HFFc6 (cell line): ENCODE measurements around the gene DYNC1H1. TPM values are rescaled to one million over a fixed set of nuclear protein-coding genes. Genes with fewer than 3 reads are reported as not detected.
"Not testable (repeated sequence)": the region's sequence is repeated elsewhere in the genome, so short reads cannot be mapped to it uniquely, and the experiment has no call there.

Experiments used
- DNase-seq: peaks from one replicate; pipeline ENCODE4 v3.0.0-alpha.2; 2018
- H3K27ac Mint-ChIP-seq: 2 replicates; pipeline ENCODE4 v1.8.0; 2020; ENCODE audit warnings: mild to moderate bottlenecking, mixed read lengths
- H3K27me3 Mint-ChIP-seq: 2 replicates; pipeline ENCODE4 v1.8.0; 2021; ENCODE audit warnings: mild to moderate bottlenecking, moderate library complexity, mixed read lengths; ENCODE audit not compliant: insufficient read depth
- H3K36me3 Mint-ChIP-seq: 2 replicates; pipeline ENCODE4 v1.8.0; 2021; ENCODE audit warnings: low read depth, mixed read lengths
- H3K4me1 Mint-ChIP-seq: 2 replicates; pipeline ENCODE4 v1.8.0; 2020; ENCODE audit warnings: low read depth, mixed read lengths
- H3K4me3 Mint-ChIP-seq: 2 replicates; pipeline ENCODE4 v1.8.0; 2020; ENCODE audit warnings: mild to moderate bottlenecking, moderate library complexity, mixed read lengths
- H3K9me3 Mint-ChIP-seq: 2 replicates; pipeline ENCODE4 v1.8.0; 2020; ENCODE audit warnings: mild to moderate bottlenecking, mixed read lengths
- total RNA-seq, 6 experiments: library from RNA; stranded (reverse); fragmentation: NEBNext Ultra II Directional; extraction: Animal tissue kit (Norgen Biotek cat#: 25700); gene quantifications; 2 replicates in 1 of 6; 3 replicates in 5 of 6; pipeline ENCODE4 v1.2.3, GENCODE V29; 2021
- TF ChIP-seq, protein P1 (sequence below): fragments of 200-600 bp; sonication (generic); IDR thresholded peaks from 2 replicates; pipeline ENCODE4 v1.5.0; 2021; ENCODE audit warnings: antibody characterized with exemption, mild to moderate bottlenecking

DYNC1H1 gene
- total RNA-seq, 6 experiments from 2014 or later, result 364 to 643 (median 408) TPM

DNA sequence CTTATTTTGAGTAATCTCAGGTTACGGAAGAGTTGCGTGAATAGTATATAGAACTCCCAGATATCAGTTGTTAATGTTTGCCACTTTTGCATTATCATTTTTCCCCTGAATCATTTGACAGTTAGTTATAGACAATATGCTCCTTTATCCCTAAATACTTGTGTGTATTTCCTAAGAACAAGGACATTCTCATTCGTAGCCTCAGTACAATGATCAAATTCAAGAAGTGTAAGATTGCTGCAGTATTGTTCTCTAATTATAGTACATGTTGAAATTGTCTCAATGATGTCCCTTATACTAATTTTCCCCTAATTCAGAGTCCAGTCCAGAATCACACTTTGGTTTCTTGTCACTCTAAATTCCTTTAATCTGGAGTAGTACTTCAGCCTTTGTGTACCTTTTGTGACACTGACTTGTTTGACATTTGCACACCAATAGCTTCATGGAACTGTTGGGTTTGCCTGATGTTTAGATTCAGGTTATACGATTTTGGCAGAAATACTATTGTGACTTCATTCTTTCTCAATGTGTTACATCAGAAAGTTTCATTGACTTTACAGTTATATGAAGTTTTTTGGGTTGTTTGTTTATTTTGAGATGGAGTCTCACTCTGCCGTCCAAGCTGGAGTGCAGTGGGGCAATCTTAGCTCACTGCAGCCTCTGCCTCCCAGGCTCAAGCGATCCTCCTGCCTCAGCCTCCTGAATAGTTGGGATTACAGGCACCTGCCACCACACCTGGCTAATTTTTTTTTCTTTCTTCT lies 13.1 kb downstream of the DYNC1H1 start:
- H3K4me3 Mint-ChIP-seq, result no peak overlapping the region
- no peaks in the 10 kb centered on the region for H3K27me3 Mint-ChIP-seq
- H3K27ac Mint-ChIP-seq, result peak overlapping the region; percentile 93
- no peaks in the 10 kb centered on the region for H3K9me3 Mint-ChIP-seq
- TF ChIP-seq, protein P1, sequence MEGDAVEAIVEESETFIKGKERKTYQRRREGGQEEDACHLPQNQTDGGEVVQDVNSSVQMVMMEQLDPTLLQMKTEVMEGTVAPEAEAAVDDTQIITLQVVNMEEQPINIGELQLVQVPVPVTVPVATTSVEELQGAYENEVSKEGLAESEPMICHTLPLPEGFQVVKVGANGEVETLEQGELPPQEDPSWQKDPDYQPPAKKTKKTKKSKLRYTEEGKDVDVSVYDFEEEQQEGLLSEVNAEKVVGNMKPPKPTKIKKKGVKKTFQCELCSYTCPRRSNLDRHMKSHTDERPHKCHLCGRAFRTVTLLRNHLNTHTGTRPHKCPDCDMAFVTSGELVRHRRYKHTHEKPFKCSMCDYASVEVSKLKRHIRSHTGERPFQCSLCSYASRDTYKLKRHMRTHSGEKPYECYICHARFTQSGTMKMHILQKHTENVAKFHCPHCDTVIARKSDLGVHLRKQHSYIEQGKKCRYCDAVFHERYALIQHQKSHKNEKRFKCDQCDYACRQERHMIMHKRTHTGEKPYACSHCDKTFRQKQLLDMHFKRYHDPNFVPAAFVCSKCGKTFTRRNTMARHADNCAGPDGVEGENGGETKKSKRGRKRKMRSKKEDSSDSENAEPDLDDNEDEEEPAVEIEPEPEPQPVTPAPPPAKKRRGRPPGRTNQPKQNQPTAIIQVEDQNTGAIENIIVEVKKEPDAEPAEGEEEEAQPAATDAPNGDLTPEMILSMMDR, result no peak
- H3K4me1 Mint-ChIP-seq, result peaks cover 74% of the 10 kb centered on the region
- peaks cover 44% of the 10 kb centered on the region for H3K36me3 Mint-ChIP-seq
- no peak for DNase-seq

DNA sequence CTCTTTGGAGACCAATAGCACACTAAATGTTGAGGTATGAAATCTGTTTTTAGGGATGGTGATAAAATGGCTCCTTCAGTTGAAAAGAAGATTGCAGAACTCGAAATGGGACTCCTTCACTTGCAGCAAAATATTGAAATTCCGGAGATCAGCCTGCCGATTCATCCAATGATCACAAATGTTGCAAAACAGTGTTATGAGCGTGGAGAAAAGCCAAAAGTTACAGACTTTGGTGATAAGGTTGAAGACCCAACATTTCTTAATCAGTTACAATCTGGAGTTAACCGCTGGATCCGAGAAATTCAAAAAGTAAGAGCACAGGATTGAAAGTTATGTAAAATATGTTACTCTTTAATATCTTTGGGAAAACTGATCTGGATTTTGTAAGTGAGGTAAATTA lies 15.3 kb downstream of the DYNC1H1 start:
- Mint-ChIP-seq H3K36me3 (peaks cover 50% of the 10 kb centered on the region), H3K9me3 (no peaks in the 10 kb centered on the region), H3K27me3 (no peaks in the 10 kb centered on the region), H3K27ac (peak overlapping the region; percentile 93), H3K4me1 (peaks cover 59% of the 10 kb centered on the region), H3K4me3 (peak overlapping the region; percentile 67)
- TF ChIP-seq, protein P1, result no peak
- no peak for DNase-seq

DNA sequence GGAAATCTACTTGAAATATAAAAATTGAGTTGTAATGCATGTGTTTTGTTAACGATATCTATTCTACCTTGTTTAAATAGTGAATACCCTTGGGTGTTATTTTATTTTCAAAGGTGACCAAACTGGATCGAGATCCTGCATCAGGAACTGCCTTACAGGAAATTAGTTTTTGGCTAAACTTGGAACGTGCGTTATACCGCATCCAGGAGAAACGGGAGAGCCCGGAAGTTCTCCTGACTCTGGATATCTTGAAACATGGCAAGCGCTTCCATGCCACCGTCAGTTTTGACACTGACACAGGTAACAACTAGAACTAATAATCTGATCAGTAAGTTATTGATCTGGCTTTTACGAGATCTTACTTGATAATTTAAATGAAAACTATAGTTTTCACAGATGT lies 15.9 kb downstream of the DYNC1H1 start:
- Mint-ChIP-seq H3K36me3 (peaks cover 46% of the 10 kb centered on the region), H3K4me3 (peak overlapping the region; percentile 67), H3K4me1 (peaks cover 53% of the 10 kb centered on the region), H3K27me3 (no peaks in the 10 kb centered on the region), H3K27ac (peak overlapping the region; percentile 93), H3K9me3 (no peaks in the 10 kb centered on the region)
- TF ChIP-seq, protein P1, result no peak
- no peak for DNase-seq

DNA sequence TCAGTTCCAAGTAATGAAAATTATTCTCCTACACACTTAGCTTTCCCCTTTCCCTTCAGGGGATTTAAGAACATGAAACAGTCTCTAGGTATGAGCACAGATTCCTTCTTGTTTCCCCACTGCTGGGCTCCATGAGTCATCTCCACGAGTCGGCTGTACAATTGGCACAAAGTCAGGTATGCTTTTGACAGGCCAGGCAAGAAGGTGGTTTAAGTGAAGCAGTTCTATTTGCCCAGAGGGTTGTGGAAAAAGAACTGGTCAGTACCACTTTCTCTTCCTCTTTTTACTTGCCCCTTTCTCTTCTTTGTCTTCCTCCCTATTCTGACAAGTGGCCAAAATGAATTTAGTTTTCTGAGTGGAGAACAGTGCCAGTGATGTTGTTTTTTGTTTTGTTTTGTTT lies 16.3 kb downstream of the DYNC1H1 start:
- peak overlapping the region; percentile 67 for H3K4me3 Mint-ChIP-seq
- peak overlapping the region; percentile 93 for H3K27ac Mint-ChIP-seq
- TF ChIP-seq, protein P1, result no peak
- DNase-seq, result peak; percentile 99
- H3K27me3 Mint-ChIP-seq, result no peaks in the 10 kb centered on the region
- H3K4me1 Mint-ChIP-seq, result peaks cover 49% of the 10 kb centered on the region
- no peaks in the 10 kb centered on the region for H3K9me3 Mint-ChIP-seq
- H3K36me3 Mint-ChIP-seq, result peaks cover 46% of the 10 kb centered on the region

DNA sequence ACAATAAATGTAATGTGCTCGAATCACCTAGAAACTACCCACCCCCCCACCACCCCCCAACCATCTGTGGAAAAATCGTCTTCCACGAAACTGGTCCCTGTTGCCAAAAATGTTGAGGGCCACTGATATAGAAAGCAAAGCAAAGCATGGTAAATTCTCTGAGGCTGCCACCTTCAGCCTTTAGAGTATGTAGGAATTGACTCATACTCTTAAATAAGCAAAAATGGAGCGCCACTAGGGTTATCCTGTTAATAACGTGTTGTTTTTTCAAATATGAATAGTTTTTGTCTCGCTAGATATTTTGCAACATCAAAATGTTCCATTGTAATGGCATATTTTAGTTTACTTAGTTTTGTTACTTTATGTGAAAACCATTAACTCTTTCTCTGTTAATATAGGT lies 18.2 kb downstream of the DYNC1H1 start:
- no peak for DNase-seq
- TF ChIP-seq, protein P1, result no peak
- Mint-ChIP-seq H3K4me3 (no peak overlapping the region), H3K9me3 (no peaks in the 10 kb centered on the region), H3K36me3 (peaks cover 46% of the 10 kb centered on the region), H3K27ac (no peak overlapping the region), H3K27me3 (no peaks in the 10 kb centered on the region), H3K4me1 (peaks cover 37% of the 10 kb centered on the region)

DNA sequence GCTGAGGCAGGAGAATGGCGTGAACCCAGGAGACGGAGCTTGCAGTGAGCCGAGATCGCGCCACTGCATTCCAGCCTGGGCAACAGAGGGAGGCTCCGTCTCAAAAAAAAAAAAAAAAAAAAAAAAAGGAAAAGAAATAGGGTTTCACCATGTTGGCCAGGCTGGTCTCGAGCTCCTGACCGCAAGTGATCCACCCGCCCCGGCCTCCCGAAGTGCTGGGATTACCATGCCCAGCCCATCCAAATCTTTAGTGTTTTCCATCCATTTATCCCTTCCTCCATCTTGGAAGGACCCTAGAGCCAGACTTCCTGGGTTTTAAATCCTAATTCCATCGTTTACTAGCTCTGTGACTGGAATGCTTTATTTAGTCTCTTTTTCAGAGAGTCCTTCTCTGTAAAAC lies 20.5 kb downstream of the DYNC1H1 start:
- H3K27me3 Mint-ChIP-seq, DNase-seq, H3K4me3 Mint-ChIP-seq, H3K27ac Mint-ChIP-seq, H3K9me3 Mint-ChIP-seq: not testable (repeated sequence)
- Mint-ChIP-seq H3K36me3 (peaks cover 47% of the 10 kb centered on the region), H3K4me1 (peaks cover 28% of the 10 kb centered on the region)
